Measurements from ENCODE around the gene AMPD3. TPM values are rescaled to one million over a fixed set of nuclear protein-coding genes. Genes with fewer than 3 reads are reported as not detected.

The AMPD3 gene
- polyA plus RNA-seq, 1 donor from 2014 or later = not detected

- Histone ChIP-seq H3K4me3 (ENCODE audit: low read length) (no peak overlapping the region), H3K79me2 (replicated peaks; ENCODE audit: insufficient read depth, low read length) (no peaks in the 10 kb centered on the region), H3F3A (ENCODE audit: insufficient read depth, low read length, poor library complexity, severe bottlenecking) (no peaks in the 10 kb centered on the region), H3K36me3 (ENCODE audit: insufficient read depth, low read length) (no peaks in the 10 kb centered on the region), H3K4me2 (ENCODE audit: low read length) (no peak overlapping the region), H3K9me3 (ENCODE audit: low read length) (no peaks in the 10 kb centered on the region), H3K9me2 (ENCODE audit: insufficient read depth, low read length) (no peaks in the 10 kb centered on the region), H2AFZ (ENCODE audit: low read depth, low read length) (no peak overlapping the region), H3K27ac (ENCODE audit: low read length) (no peak overlapping the region), H4K20me1 (ENCODE audit: insufficient read depth) (no peaks in the 10 kb centered on the region), H3K27me3 (ENCODE audit: insufficient read depth, low read depth, low read length) (no peaks in the 10 kb centered on the region), H3K9ac (ENCODE audit: low read length) (no peak overlapping the region)
- TF ChIP-seq POLR2AphosphoS5 (IDR thresholded peaks at IDR 0.05) (no peak), SMC3 (conservative IDR thresholded peaks at IDR 0.05; ENCODE audit: poor library complexity) (no peak), EZH2 (IDR thresholded peaks at IDR 0.05; ENCODE audit: borderline replicate concordance, insufficient read depth, low read length, poor library complexity, severe bottlenecking) (no peak), TAF1 (IDR thresholded peaks at IDR 0.05; ENCODE audit: low read depth) (no peak), MXI1 (conservative IDR thresholded peaks at IDR 0.05; ENCODE audit: poor library complexity, severe bottlenecking) (no peak), RAD21 (conservative IDR thresholded peaks at IDR 0.05) (no peak), REST (IDR thresholded peaks at IDR 0.05; ENCODE audit: borderline replicate concordance) (no peak)
- TF ChIP-seq, protein P1, sequence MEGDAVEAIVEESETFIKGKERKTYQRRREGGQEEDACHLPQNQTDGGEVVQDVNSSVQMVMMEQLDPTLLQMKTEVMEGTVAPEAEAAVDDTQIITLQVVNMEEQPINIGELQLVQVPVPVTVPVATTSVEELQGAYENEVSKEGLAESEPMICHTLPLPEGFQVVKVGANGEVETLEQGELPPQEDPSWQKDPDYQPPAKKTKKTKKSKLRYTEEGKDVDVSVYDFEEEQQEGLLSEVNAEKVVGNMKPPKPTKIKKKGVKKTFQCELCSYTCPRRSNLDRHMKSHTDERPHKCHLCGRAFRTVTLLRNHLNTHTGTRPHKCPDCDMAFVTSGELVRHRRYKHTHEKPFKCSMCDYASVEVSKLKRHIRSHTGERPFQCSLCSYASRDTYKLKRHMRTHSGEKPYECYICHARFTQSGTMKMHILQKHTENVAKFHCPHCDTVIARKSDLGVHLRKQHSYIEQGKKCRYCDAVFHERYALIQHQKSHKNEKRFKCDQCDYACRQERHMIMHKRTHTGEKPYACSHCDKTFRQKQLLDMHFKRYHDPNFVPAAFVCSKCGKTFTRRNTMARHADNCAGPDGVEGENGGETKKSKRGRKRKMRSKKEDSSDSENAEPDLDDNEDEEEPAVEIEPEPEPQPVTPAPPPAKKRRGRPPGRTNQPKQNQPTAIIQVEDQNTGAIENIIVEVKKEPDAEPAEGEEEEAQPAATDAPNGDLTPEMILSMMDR (IDR thresholded peaks at IDR 0.05; ENCODE audit: poor library complexity, severe bottlenecking) = no peak
Measured at GRCh38 chr11:10498022-10498400, 42.9 kb downstream of the AMPD3 start.

DNA sequence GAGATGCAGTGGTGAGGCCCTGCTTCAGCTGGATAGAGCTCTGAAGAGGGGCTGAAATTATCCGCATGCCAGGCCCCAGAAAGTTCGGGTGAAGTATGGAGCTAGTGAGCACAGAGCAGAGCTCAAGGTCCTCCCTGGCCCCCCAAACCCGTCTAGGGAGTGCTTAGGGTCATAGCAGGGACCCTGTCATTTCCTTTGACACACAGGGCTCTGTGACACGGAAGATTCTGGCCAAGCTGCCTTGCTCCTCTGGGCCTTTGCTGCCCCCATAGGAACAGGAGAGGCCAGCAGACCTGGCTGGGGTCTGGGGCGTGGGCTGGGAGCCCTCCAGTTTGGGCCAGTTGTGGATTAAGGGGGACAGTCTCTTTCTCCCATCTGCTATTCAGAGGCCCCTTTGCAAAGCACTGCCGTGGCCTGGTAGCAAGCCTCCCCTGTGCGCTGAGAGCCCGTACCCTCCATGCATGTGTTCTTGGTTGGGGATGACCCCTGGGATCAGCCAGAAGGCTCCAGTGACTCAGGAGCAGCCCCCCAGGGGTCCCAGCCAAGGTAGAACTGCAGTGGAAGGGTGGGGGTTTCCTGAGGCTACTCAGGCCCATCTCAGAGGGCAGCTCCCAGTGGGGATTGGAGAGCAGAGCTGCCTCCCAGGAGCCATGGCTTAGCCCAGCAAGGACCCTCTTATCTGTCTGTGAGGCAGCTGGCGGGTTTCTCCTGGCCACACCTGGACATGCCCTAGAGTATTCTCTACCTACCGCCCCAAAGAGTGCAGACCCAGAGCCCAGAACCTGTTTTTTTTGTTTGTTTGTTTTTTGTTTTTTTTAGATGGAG is 43.6 kb downstream of the AMPD3 start:
- no peak for TF ChIP-seq EP300 (conservative IDR thresholded peaks at IDR 0.05; ENCODE audit: poor library complexity, severe bottlenecking)
- no peak for TF ChIP-seq SMC3 (conservative IDR thresholded peaks at IDR 0.05; ENCODE audit: poor library complexity)
- no peak for TF ChIP-seq TAF1 (IDR thresholded peaks at IDR 0.05; ENCODE audit: low read depth)
- TF ChIP-seq POLR2AphosphoS5 (IDR thresholded peaks at IDR 0.05) = no peak
- no peak for TF ChIP-seq REST (IDR thresholded peaks at IDR 0.05; ENCODE audit: borderline replicate concordance)
- TF ChIP-seq, protein P1 (IDR thresholded peaks at IDR 0.05; ENCODE audit: poor library complexity, severe bottlenecking) = no peak
- TF ChIP-seq EZH2 (IDR thresholded peaks at IDR 0.05; ENCODE audit: borderline replicate concordance, insufficient read depth, low read length, poor library complexity, severe bottlenecking) = no peak
- no peak for TF ChIP-seq RAD21 (conservative IDR thresholded peaks at IDR 0.05)
- TF ChIP-seq MXI1 (conservative IDR thresholded peaks at IDR 0.05; ENCODE audit: poor library complexity, severe bottlenecking) = no peak
- no peaks in the 10 kb centered on the region for H3K36me3 ChIP-seq (ENCODE audit: insufficient read depth, low read length)

More for the DNA sequence above, 43.6 kb downstream of the AMPD3 start:
- Histone ChIP-seq H3K4me2 (ENCODE audit: low read length) (no peak overlapping the region), H3K27me3 (ENCODE audit: insufficient read depth, low read depth, low read length) (no peaks in the 10 kb centered on the region), H4K20me1 (ENCODE audit: insufficient read depth) (no peaks in the 10 kb centered on the region), H3F3A (ENCODE audit: insufficient read depth, low read length, poor library complexity, severe bottlenecking) (no peaks in the 10 kb centered on the region), H3K4me3 (ENCODE audit: low read length) (no peak overlapping the region), H2AFZ (ENCODE audit: low read depth, low read length) (no peak overlapping the region), H3K9ac (ENCODE audit: low read length) (no peak overlapping the region), H3K27ac (ENCODE audit: low read length) (no peak overlapping the region), H3K79me2 (replicated peaks; ENCODE audit: insufficient read depth, low read length) (no peaks in the 10 kb centered on the region), H3K9me2 (ENCODE audit: insufficient read depth, low read length) (no peaks in the 10 kb centered on the region), H3K9me3 (ENCODE audit: low read length) (no peaks in the 10 kb centered on the region)

Data from neural cell (in vitro differentiated cells).